Measurements from ENCODE around the gene SPC25. TPM values are rescaled to one million over a fixed set of nuclear protein-coding genes. Genes with fewer than 3 reads are reported as not detected.

SPC25 gene
- total RNA-seq, 1 donor from 2014 or later: 0.50 TPM

GRCh38 chr2:168910330-168910729, 20.1 kb upstream of the SPC25 start:
- TF ChIP-seq CTCF (IDR thresholded peaks at IDR 0.05): no peak
- H3K9me3 ChIP-seq: no peaks in the 10 kb centered on the region
- no peaks in the 10 kb centered on the region for H3K36me3 ChIP-seq
- H3K4me3 ChIP-seq: no peak overlapping the region
- ATAC-seq (no peak), DNase-seq (no peak)
- H3K4me1 ChIP-seq: peaks cover 7% of the 10 kb centered on the region
- H3K27me3 ChIP-seq (ENCODE audit: low read depth): peaks cover 7% of the 10 kb centered on the region
- no peak overlapping the region for H3K27ac ChIP-seq
- intact Hi-C loops (cut with DNase I): no loop called here

- H3K9me3 ChIP-seq: no peaks in the 10 kb centered on the region
- DNase-seq: no peak
Measured at GRCh38 chr2:168907940-168908662, 17.9 kb upstream of the SPC25 start.

GRCh38 chr2:168904358-168904757, 14.1 kb upstream of the SPC25 start:
- H3K4me1 ChIP-seq: no peaks in the 10 kb centered on the region
- no peak for TF ChIP-seq CTCF (IDR thresholded peaks at IDR 0.05)
- intact Hi-C loops (cut with DNase I): no loop called here
- no peaks in the 10 kb centered on the region for H3K9me3 ChIP-seq
- no peaks in the 10 kb centered on the region for H3K36me3 ChIP-seq
- no peaks in the 10 kb centered on the region for H3K27me3 ChIP-seq (ENCODE audit: low read depth)
- DNase-seq (no peak), ATAC-seq (no peak)
- no peak overlapping the region for H3K4me3 ChIP-seq
- H3K27ac ChIP-seq: no peak overlapping the region

More at GRCh38 chr2:168907940-168908662, 17.9 kb upstream of the SPC25 start:
- Histone ChIP-seq H3K4me1 (peaks cover 7% of the 10 kb centered on the region), H3K4me3 (no peak overlapping the region), H3K36me3 (no peaks in the 10 kb centered on the region), H3K27ac (no peak overlapping the region), H3K27me3 (ENCODE audit: low read depth) (peaks cover 7% of the 10 kb centered on the region)
- intact Hi-C loops (cut with DNase I): no loop called here
- ATAC-seq: no peak
- no peak for TF ChIP-seq CTCF (IDR thresholded peaks at IDR 0.05)

- no peaks in the 10 kb centered on the region for H3K9me3 ChIP-seq
Measured at GRCh38 chr2:168903888-168904287, 13.7 kb upstream of the SPC25 start.

GRCh38 chr2:168901003-168901402, 10.8 kb upstream of the SPC25 start, which contains the start of gene G6PC2:
TSS of gene G6PC2 (plus strand) at chr2:168901291. CDS start at chr2:168901332, 41 bp downstream.
- no peaks in the 10 kb centered on the region for H3K36me3 ChIP-seq
- no peak within 1 kb of the TSS for H3K27ac ChIP-seq
- no peaks in the 10 kb centered on the region for H3K9me3 ChIP-seq
- H3K4me1 ChIP-seq: no peaks in the 10 kb centered on the region
- TF ChIP-seq CTCF (IDR thresholded peaks at IDR 0.05): no peak
- intact Hi-C loops (cut with DNase I): no loop called here
- no peak within 1 kb of the TSS for H3K4me3 ChIP-seq
- DNase-seq (no peak), ATAC-seq (no peak)
- H3K27me3 ChIP-seq (ENCODE audit: low read depth): no peaks in the 10 kb centered on the region

More at GRCh38 chr2:168903888-168904287, 13.7 kb upstream of the SPC25 start:
- H3K27me3 ChIP-seq (ENCODE audit: low read depth): no peaks in the 10 kb centered on the region
- ATAC-seq (no peak), DNase-seq (no peak)
- no peak overlapping the region for H3K27ac ChIP-seq
- TF ChIP-seq CTCF (IDR thresholded peaks at IDR 0.05): no peak
- no peaks in the 10 kb centered on the region for H3K36me3 ChIP-seq
- intact Hi-C loops (cut with DNase I): no loop called here
- H3K4me3 ChIP-seq: no peak overlapping the region
- H3K4me1 ChIP-seq: no peaks in the 10 kb centered on the region
